GM23338 (cell line): ENCODE measurements around the gene ASB3. TPM values are rescaled to one million over a fixed set of nuclear protein-coding genes. Genes with fewer than 3 reads are reported as not detected.

ENCODE experiments used
- ATAC-seq: fragments of 200-7000 bp; cut with Tn5 transposase; 3 replicates; pipeline ENCODE4 v1.9.1; 2020
- DNase-seq: peaks from one replicate; pipeline ENCODE4 v3.0.0-alpha.2; 2015; ENCODE audit warnings: low spot score
- H2AFZ ChIP-seq: fragments of 200-600 bp; sonication (generic); 2 replicates; pipeline ENCODE4 v1.8.0; 2016; ENCODE audit warnings: antibody characterized with exemption, mild to moderate bottlenecking, moderate library complexity
- H3F3A ChIP-seq: fragments of 200-600 bp; sonication (generic); replicated peaks from 2 replicates; pipeline ENCODE4 v1.8.0; 2017; ENCODE audit warnings: antibody characterized with exemption, mixed run types, low read depth
- H3K27ac ChIP-seq: fragments of 200-600 bp; sonication (generic); 2 replicates; pipeline ENCODE4 v1.6.1; 2016; ENCODE audit warnings: low read depth
- H3K27me3 ChIP-seq: fragments of 200-600 bp; sonication (generic); 2 replicates; pipeline ENCODE4 v1.8.0; 2016; ENCODE audit warnings: mild to moderate bottlenecking, mixed run types, moderate library complexity; ENCODE audit not compliant: insufficient read depth
- H3K36me3 ChIP-seq: fragments of 200-600 bp; sonication (generic); 2 replicates; pipeline ENCODE4 v1.8.0; 2016; ENCODE audit warnings: mild to moderate bottlenecking; ENCODE audit not compliant: insufficient read depth
- H3K4me1 ChIP-seq: fragments of 200-600 bp; sonication (generic); 2 replicates; pipeline ENCODE4 v1.8.0; 2016; ENCODE audit warnings: mild to moderate bottlenecking, moderate library complexity; ENCODE audit not compliant: insufficient read depth
- H3K4me2 ChIP-seq: fragments of 200-600 bp; sonication (generic); 2 replicates; pipeline ENCODE4 v1.7.1; 2017; ENCODE audit warnings: mixed run types
- H3K4me3 ChIP-seq: fragments of 200-600 bp; sonication (generic); 2 replicates; pipeline ENCODE4 v1.6.1; 2016; ENCODE audit warnings: mixed run types
- H3K79me2 ChIP-seq: fragments of 200-600 bp; sonication (generic); replicated peaks from 2 replicates; pipeline ENCODE4 v1.8.0; 2017; ENCODE audit warnings: mild to moderate bottlenecking; ENCODE audit not compliant: insufficient read depth
- H3K9me2 ChIP-seq: fragments of 200-600 bp; sonication (generic); 2 replicates; pipeline ENCODE4 v1.8.0; 2017; ENCODE audit not compliant: insufficient read depth
- H4K20me1 ChIP-seq: fragments of 200-600 bp; sonication (generic); replicated peaks from 2 replicates; pipeline ENCODE4 v1.8.0; 2017; ENCODE audit warnings: mild to moderate bottlenecking; ENCODE audit not compliant: insufficient read depth
- H3K27ac Mint-ChIP-seq: 2 replicates; pipeline ENCODE4 v1.8.0; 2020; ENCODE audit warnings: inconsistent platforms, mild to moderate bottlenecking, moderate library complexity, mixed read lengths
- H3K27me3 Mint-ChIP-seq: 3 replicates; pipeline ENCODE4 v1.8.0; 2022; ENCODE audit warnings: low read depth, mild to moderate bottlenecking, moderate library complexity, mixed read lengths, inconsistent platforms; ENCODE audit not compliant: insufficient read depth, poor library complexity
- H3K36me3 Mint-ChIP-seq: 3 replicates; pipeline ENCODE4 v1.8.0; 2021; ENCODE audit warnings: low read depth, mild to moderate bottlenecking, inconsistent platforms, moderate library complexity, mixed read lengths
- H3K4me1 Mint-ChIP-seq: 3 replicates; pipeline ENCODE4 v1.8.0; 2020; ENCODE audit warnings: mild to moderate bottlenecking, inconsistent platforms, mixed read lengths
- H3K4me3 Mint-ChIP-seq: 3 replicates; pipeline ENCODE4 v1.8.0; 2021; ENCODE audit warnings: moderate library complexity, mild to moderate bottlenecking, inconsistent platforms, mixed read lengths
- H3K9me3 Mint-ChIP-seq: 3 replicates; pipeline ENCODE4 v1.8.0; 2020; ENCODE audit warnings: moderate library complexity, mild to moderate bottlenecking, inconsistent platforms, mixed read lengths
- CREB1 ChIP-seq: fragments of 250-450 bp; sonication (Bioruptor Pico); IDR thresholded peaks from 2 replicates; pipeline ENCODE4 v1.5.0; 2020; ENCODE audit warnings: low read depth, mild to moderate bottlenecking, moderate library complexity
- EZH2 ChIP-seq: fragments of 200-600 bp; sonication (generic); IDR thresholded peaks from one replicate; pipeline ENCODE4 v1.8.0; 2017; ENCODE audit warnings: antibody characterized with exemption, mild to moderate bottlenecking, low read depth; ENCODE audit not compliant: unreplicated experiment
- EZH2phosphoT487 ChIP-seq: fragments of 200-600 bp; sonication (generic); IDR thresholded peaks from one replicate; pipeline ENCODE4 v1.8.1; 2018; ENCODE audit warnings: antibody characterized with exemption; ENCODE audit not compliant: unreplicated experiment
- NANOG ChIP-seq: IDR thresholded peaks from 2 replicates; pipeline ENCODE4 v1.6.1; 2016; ENCODE audit warnings: antibody characterized with exemption, borderline replicate concordance
- POLR2AphosphoS5 ChIP-seq: IDR thresholded peaks from 2 replicates; pipeline ENCODE4 v1.6.1; 2016; ENCODE audit warnings: antibody characterized with exemption, low read depth
- STAT1 ChIP-seq: IDR thresholded peaks from one replicate; pipeline ENCODE4 v1.6.1; 2016; ENCODE audit warnings: antibody characterized with exemption; ENCODE audit not compliant: unreplicated experiment
- ZNF331 ChIP-seq: fragments of 250-450 bp; sonication (Bioruptor Pico); IDR thresholded peaks from 2 replicates; pipeline ENCODE4 v1.5.0; 2020; ENCODE audit warnings: low read depth, mild to moderate bottlenecking, moderate library complexity
- polyA plus RNA-seq: library from polyadenylated mRNA; unstranded; fragments of >200 nt; fragmentation: Nextera tagmentation; extraction: Ambion mirVana; gene quantifications from 2 replicates; pipeline ENCODE4 v1.2.1, GENCODE V29; 2016
- total RNA-seq: library from RNA; depleted of rRNA; stranded (reverse); fragments of >200 nt; shearing (Covaris generic); gene quantifications from 2 replicates; pipeline ENCODE4 v1.2.3, GENCODE V29; 2014
- TF ChIP-seq, protein P1 (sequence below): IDR thresholded peaks from 2 replicates; pipeline ENCODE4 v1.6.1; 2016; ENCODE audit warnings: antibody characterized with exemption
- TF ChIP-seq, protein P2 (sequence below): fragments of 250-450 bp; sonication (Bioruptor Pico); IDR thresholded peaks from 2 replicates; pipeline ENCODE4 v1.5.0; 2020; ENCODE audit warnings: mild to moderate bottlenecking, moderate library complexity
- TF ChIP-seq, protein P3 (sequence below), 2 experiments: fragments of 200-600 bp in 1 of 2; sonication (generic) in 1 of 2; conservative IDR thresholded peaks; 2 replicates each; pipeline versions ENCODE4 v1.5.1 to v1.6.1; 2016 to 2017; ENCODE audit warnings: antibody characterized with exemption in 2 of 2, low read depth in 2 of 2, mild to moderate bottlenecking in 2 of 2, moderate library complexity in 1 of 2

The ASB3 gene
- total and polyA plus RNA-seq, 2 experiments from 2014 or later: 22.4 to 30.5 TPM

DNA sequence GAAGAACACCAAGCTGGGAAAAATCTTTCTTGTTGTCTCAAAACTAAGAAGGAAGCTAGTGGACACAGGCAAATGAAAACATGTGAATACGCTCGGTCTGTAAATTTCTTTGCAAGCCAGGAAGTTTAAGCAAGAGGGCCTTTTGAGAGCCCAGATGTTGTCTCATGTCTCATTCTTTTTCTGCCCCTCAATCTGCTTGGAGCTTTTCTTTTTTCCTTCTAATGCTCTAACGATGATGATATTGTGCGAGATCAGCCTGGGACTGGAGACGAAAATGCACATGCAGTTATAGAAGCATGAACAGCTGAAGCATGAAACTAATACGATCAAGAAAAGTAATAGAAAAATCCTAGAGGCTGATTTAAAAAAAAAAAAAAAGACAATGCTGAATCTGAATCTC, 157.8 kb downstream of the ASB3 start:
- H2AFZ ChIP-seq: no peak overlapping the region
- H3K9me2 ChIP-seq: 0 out of 2 replicates have a peak, but pooled peaks cover 4% of the 10 kb centered on the region
- H3K36me3 Mint-ChIP-seq: no peaks in the 10 kb centered on the region
- H3K4me3 ChIP-seq: no peak overlapping the region
- H3K4me3 Mint-ChIP-seq: no peak overlapping the region
- H4K20me1 ChIP-seq: no peaks in the 10 kb centered on the region
- H3K4me2 ChIP-seq: no peak overlapping the region
- H3K27ac Mint-ChIP-seq: no peak overlapping the region
- TF ChIP-seq CREB1 (CRISPR knock-in tag) (no peak), ZNF331 (CRISPR knock-in tag) (no peak), NANOG (no peak), EZH2phosphoT487 (no peak), EZH2 (no peak), STAT1 (no peak), POLR2AphosphoS5 (no peak)
- TF ChIP-seq, protein P1, sequence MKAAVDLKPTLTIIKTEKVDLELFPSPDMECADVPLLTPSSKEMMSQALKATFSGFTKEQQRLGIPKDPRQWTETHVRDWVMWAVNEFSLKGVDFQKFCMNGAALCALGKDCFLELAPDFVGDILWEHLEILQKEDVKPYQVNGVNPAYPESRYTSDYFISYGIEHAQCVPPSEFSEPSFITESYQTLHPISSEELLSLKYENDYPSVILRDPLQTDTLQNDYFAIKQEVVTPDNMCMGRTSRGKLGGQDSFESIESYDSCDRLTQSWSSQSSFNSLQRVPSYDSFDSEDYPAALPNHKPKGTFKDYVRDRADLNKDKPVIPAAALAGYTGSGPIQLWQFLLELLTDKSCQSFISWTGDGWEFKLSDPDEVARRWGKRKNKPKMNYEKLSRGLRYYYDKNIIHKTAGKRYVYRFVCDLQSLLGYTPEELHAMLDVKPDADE: no peak
- TF ChIP-seq, protein P2, sequence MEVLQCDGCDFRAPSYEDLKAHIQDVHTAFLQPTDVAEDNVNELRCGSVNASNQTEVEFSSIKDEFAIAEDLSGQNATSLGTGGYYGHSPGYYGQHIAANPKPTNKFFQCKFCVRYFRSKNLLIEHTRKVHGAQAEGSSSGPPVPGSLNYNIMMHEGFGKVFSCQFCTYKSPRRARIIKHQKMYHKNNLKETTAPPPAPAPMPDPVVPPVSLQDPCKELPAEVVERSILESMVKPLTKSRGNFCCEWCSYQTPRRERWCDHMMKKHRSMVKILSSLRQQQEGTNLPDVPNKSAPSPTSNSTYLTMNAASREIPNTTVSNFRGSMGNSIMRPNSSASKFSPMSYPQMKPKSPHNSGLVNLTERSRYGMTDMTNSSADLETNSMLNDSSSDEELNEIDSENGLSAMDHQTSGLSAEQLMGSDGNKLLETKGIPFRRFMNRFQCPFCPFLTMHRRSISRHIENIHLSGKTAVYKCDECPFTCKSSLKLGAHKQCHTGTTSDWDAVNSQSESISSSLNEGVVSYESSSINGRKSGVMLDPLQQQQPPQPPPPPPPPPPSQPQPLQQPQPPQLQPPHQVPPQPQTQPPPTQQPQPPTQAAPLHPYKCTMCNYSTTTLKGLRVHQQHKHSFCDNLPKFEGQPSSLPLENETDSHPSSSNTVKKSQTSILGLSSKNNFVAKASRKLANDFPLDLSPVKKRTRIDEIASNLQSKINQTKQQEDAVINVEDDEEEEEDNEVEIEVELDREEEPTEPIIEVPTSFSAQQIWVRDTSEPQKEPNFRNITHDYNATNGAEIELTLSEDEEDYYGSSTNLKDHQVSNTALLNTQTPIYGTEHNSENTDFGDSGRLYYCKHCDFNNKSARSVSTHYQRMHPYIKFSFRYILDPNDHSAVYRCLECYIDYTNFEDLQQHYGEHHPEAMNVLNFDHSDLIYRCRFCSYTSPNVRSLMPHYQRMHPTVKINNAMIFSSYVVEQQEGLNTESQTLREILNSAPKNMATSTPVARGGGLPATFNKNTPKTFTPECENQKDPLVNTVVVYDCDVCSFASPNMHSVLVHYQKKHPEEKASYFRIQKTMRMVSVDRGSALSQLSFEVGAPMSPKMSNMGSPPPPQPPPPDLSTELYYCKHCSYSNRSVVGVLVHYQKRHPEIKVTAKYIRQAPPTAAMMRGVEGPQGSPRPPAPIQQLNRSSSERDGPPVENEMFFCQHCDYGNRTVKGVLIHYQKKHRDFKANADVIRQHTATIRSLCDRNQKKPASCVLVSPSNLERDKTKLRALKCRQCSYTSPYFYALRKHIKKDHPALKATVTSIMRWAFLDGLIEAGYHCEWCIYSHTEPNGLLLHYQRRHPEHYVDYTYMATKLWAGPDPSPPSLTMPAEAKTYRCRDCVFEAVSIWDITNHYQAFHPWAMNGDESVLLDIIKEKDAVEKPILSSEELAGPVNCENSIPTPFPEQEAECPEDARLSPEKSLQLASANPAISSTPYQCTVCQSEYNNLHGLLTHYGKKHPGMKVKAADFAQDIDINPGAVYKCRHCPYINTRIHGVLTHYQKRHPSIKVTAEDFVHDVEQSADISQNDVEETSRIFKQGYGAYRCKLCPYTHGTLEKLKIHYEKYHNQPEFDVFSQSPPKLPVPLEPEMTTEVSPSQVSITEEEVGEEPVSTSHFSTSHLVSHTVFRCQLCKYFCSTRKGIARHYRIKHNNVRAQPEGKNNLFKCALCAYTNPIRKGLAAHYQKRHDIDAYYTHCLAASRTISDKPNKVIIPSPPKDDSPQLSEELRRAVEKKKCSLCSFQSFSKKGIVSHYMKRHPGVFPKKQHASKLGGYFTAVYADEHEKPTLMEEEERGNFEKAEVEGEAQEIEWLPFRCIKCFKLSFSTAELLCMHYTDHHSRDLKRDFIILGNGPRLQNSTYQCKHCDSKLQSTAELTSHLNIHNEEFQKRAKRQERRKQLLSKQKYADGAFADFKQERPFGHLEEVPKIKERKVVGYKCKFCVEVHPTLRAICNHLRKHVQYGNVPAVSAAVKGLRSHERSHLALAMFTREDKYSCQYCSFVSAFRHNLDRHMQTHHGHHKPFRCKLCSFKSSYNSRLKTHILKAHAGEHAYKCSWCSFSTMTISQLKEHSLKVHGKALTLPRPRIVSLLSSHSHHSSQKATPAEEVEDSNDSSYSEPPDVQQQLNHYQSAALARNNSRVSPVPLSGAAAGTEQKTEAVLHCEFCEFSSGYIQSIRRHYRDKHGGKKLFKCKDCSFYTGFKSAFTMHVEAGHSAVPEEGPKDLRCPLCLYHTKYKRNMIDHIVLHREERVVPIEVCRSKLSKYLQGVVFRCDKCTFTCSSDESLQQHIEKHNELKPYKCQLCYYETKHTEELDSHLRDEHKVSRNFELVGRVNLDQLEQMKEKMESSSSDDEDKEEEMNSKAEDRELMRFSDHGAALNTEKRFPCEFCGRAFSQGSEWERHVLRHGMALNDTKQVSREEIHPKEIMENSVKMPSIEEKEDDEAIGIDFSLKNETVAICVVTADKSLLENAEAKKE (CRISPR knock-in tag): no peak
- TF ChIP-seq, protein P3, sequence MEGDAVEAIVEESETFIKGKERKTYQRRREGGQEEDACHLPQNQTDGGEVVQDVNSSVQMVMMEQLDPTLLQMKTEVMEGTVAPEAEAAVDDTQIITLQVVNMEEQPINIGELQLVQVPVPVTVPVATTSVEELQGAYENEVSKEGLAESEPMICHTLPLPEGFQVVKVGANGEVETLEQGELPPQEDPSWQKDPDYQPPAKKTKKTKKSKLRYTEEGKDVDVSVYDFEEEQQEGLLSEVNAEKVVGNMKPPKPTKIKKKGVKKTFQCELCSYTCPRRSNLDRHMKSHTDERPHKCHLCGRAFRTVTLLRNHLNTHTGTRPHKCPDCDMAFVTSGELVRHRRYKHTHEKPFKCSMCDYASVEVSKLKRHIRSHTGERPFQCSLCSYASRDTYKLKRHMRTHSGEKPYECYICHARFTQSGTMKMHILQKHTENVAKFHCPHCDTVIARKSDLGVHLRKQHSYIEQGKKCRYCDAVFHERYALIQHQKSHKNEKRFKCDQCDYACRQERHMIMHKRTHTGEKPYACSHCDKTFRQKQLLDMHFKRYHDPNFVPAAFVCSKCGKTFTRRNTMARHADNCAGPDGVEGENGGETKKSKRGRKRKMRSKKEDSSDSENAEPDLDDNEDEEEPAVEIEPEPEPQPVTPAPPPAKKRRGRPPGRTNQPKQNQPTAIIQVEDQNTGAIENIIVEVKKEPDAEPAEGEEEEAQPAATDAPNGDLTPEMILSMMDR (conservative IDR thresholded peaks at IDR 0.05; ENCODE audit: low read depth in 2 of 2): no peak
- H3K27ac ChIP-seq: no peak overlapping the region
- ATAC-seq: no peak
- H3K9me3 Mint-ChIP-seq: no peaks in the 10 kb centered on the region
- H3K79me2 ChIP-seq: no peaks in the 10 kb centered on the region
- H3K27me3 Mint-ChIP-seq: no peaks in the 10 kb centered on the region
- H3K36me3 ChIP-seq: no peaks in the 10 kb centered on the region
- H3K27me3 ChIP-seq: no peaks in the 10 kb centered on the region
- H3F3A ChIP-seq: no peaks in the 10 kb centered on the region
- H3K4me1 ChIP-seq: no peaks in the 10 kb centered on the region
- DNase-seq: no peak
- H3K4me1 Mint-ChIP-seq: peaks cover 7% of the 10 kb centered on the region; the same call in 2 of the 3 replicates
